Smooth muscle cell (in vitro differentiated cells): Measurements from ENCODE around the gene NDFIP1. TPM values are rescaled to one million over a fixed set of nuclear protein-coding genes. Genes with fewer than 3 reads are reported as not detected.
"Not testable (repeated sequence)": the region's sequence is repeated elsewhere in the genome, so short reads cannot be mapped to it uniquely, and the experiment has no call there.

Experiments used
- DNase-seq: peaks from one replicate; lab custom pipeline; 2025; ENCODE audit not compliant: unreplicated experiment; lab: John Stamatoyannopoulos, UW
- H2AFZ ChIP-seq: fragments of 200-600 bp; sonication (generic); 2 replicates; pipeline ENCODE4 v1.6.0; 2016; ENCODE audit warnings: antibody characterized with exemption, low read depth, mild to moderate bottlenecking
- H3F3A ChIP-seq: fragments of 200-600 bp; sonication (generic); 2 replicates; pipeline ENCODE4 v1.6.0; 2017; ENCODE audit warnings: antibody characterized with exemption, low read depth
- H3K27ac ChIP-seq: fragments of 200-600 bp; sonication (generic); 2 replicates; pipeline ENCODE4 v1.5.1; 2016; ENCODE audit warnings: low read depth, mild to moderate bottlenecking
- H3K27me3 ChIP-seq: fragments of 200-600 bp; sonication (generic); 2 replicates; pipeline ENCODE4 v1.6.1; 2016; ENCODE audit warnings: low read depth, mild to moderate bottlenecking
- H3K36me3 ChIP-seq: fragments of 200-600 bp; sonication (generic); 2 replicates; pipeline ENCODE4 v1.5.1; 2016; ENCODE audit warnings: low read depth
- H3K4me1 ChIP-seq: fragments of 200-600 bp; sonication (generic); 2 replicates; pipeline ENCODE4 v1.5.1; 2016; ENCODE audit warnings: low read depth
- H3K4me2 ChIP-seq: fragments of 200-600 bp; sonication (generic); 2 replicates; pipeline ENCODE4 v1.6.0; 2016; ENCODE audit warnings: mild to moderate bottlenecking
- H3K4me3 ChIP-seq: fragments of 200-600 bp; sonication (generic); 2 replicates; pipeline ENCODE4 v1.5.1; 2016; ENCODE audit warnings: mild to moderate bottlenecking
- H3K79me2 ChIP-seq: fragments of 200-600 bp; sonication (generic); 2 replicates; pipeline ENCODE4 v1.6.0; 2016; ENCODE audit warnings: low read depth, mild to moderate bottlenecking
- H3K9ac ChIP-seq: fragments of 200-600 bp; sonication (generic); 2 replicates; pipeline ENCODE4 v1.6.0; 2016; ENCODE audit warnings: low read depth
- H3K9me3 ChIP-seq: fragments of 200-600 bp; sonication (generic); replicated peaks from 2 replicates; pipeline ENCODE4 v1.5.1; 2016; ENCODE audit warnings: low read depth
- H4K20me1 ChIP-seq: fragments of 200-600 bp; sonication (generic); 2 replicates; pipeline ENCODE4 v1.6.0; 2016; ENCODE audit warnings: low read depth
- WGBS: methylation state at CpG from one replicate; pipeline ENCODE4 v1.1.7; 2016; ENCODE audit warnings: low lambda C conversion rate; 5-methylcytosine and 5-hydroxymethylcytosine counted together
- polyA plus RNA-seq: library from polyadenylated mRNA; unstranded; fragments of >200 nt; fragmentation: Nextera tagmentation; extraction: Ambion mirVana; gene quantifications from 2 replicates; pipeline ENCODE4 v1.2.1, GENCODE V29; 2016
- total RNA-seq: library from RNA; depleted of rRNA; stranded (reverse); fragments of >200 nt; gene quantifications from 2 replicates; pipeline ENCODE4 v1.2.3, GENCODE V29; 2014
- TF ChIP-seq, protein P1 (sequence below): fragments of 200-600 bp; sonication (generic); IDR thresholded peaks from 2 replicates; pipeline ENCODE4 v1.5.1; 2017; ENCODE audit warnings: borderline replicate concordance, mild to moderate bottlenecking, antibody characterized with exemption; ENCODE audit not compliant: insufficient read depth, poor library complexity, severe bottlenecking

NDFIP1 gene
- total and polyA plus RNA-seq, 2 experiments from 2014 or later: 44.5 to 71.6 TPM

DNA sequence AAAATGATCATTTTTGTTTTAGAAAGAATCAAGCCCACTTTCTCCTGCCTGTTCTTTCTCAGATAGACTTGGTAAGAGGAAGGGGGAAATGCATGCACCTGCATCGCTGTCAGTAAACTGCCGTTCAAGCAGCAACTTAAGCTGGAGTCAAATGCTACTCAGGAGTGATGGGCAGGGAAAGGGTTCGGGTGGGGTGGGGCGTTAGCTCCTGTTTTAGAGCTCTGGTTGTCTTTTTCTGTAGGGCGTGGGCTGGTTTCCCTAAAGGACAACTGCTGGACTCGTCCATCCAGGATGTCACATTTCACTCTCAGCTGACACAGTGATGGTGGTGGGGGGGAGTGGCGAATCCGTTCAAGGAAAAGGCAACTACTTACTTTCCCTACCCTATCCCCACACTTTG lies 75.0 kb downstream of the NDFIP1 start:
- Histone ChIP-seq H3K4me3 (no peak overlapping the region), H4K20me1 (no peaks in the 10 kb centered on the region), H3K79me2 (no peaks in the 10 kb centered on the region), H3K9ac (no peak overlapping the region), H3K27me3 (no peaks in the 10 kb centered on the region), H3F3A (peaks cover 16% of the 10 kb centered on the region), H3K27ac (no peak overlapping the region), H3K36me3 (no peaks in the 10 kb centered on the region), H3K9me3 (no peaks in the 10 kb centered on the region), H3K4me1 (peaks cover 19% of the 10 kb centered on the region), H2AFZ (no peak overlapping the region), H3K4me2 (no peak overlapping the region)
- TF ChIP-seq, protein P1, sequence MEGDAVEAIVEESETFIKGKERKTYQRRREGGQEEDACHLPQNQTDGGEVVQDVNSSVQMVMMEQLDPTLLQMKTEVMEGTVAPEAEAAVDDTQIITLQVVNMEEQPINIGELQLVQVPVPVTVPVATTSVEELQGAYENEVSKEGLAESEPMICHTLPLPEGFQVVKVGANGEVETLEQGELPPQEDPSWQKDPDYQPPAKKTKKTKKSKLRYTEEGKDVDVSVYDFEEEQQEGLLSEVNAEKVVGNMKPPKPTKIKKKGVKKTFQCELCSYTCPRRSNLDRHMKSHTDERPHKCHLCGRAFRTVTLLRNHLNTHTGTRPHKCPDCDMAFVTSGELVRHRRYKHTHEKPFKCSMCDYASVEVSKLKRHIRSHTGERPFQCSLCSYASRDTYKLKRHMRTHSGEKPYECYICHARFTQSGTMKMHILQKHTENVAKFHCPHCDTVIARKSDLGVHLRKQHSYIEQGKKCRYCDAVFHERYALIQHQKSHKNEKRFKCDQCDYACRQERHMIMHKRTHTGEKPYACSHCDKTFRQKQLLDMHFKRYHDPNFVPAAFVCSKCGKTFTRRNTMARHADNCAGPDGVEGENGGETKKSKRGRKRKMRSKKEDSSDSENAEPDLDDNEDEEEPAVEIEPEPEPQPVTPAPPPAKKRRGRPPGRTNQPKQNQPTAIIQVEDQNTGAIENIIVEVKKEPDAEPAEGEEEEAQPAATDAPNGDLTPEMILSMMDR: no peak
- 82% methylated on average over 8 of the region's 8 CpGs for WGBS
- DNase-seq: no peak

DNA sequence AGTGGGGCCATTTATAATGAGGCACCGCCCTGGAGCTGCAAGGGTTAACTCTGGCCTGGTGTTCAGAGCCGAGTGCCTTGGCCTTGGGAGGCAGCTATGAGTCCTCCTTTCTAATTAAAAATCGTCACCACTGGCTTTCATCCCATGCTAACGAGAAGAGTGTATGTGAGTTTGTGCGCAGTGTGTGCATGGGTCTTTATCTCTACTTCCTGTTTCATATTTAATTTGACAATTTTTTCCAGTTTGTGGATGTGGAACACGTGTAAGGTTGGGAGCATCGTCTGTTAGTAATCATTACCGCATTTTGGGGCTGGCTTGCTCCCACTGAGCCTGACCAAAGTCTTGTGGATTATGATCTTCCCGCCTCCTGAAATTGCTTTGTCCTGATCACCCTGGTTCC lies 76.4 kb downstream of the NDFIP1 start:
- H3K9ac ChIP-seq: no peak overlapping the region
- peaks cover 19% of the 10 kb centered on the region for H3K4me1 ChIP-seq
- peak overlapping the region; percentile 24 for H3K4me2 ChIP-seq
- H3K36me3 ChIP-seq: no peaks in the 10 kb centered on the region
- H4K20me1 ChIP-seq: no peaks in the 10 kb centered on the region
- H3F3A ChIP-seq: peaks cover 16% of the 10 kb centered on the region
- TF ChIP-seq, protein P1: no peak
- H3K27ac ChIP-seq: no peak overlapping the region
- H3K79me2 ChIP-seq: no peaks in the 10 kb centered on the region
- no peak overlapping the region for H3K4me3 ChIP-seq
- H3K9me3 ChIP-seq: no peaks in the 10 kb centered on the region
- H3K27me3 ChIP-seq: no peaks in the 10 kb centered on the region
- 35% methylated on average over 9 of the region's 9 CpGs for WGBS
- no peak for DNase-seq
- H2AFZ ChIP-seq: peak overlapping the region; percentile 28

DNA sequence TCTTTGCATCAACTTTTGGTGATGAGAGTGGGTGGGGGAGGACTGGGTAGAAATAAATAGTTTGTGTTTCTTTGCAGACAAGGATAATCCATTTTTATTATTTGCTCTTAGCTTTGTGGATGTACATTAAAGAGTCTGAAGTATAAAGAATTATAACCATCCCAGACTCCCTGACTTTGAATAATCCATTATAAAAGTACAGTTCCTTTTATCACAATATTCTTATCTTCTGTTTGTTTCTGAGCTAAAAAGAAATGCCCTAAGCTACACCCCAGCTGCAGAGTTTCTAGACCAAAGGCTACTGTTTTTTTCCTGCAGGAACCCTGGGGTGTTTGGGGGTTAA lies 77.9 kb downstream of the NDFIP1 start:
- Histone ChIP-seq H3K79me2 (no peaks in the 10 kb centered on the region), H3K27ac (no peak overlapping the region), H3K9me3 (no peaks in the 10 kb centered on the region), H3K36me3 (no peaks in the 10 kb centered on the region), H3K9ac (no peak overlapping the region), H4K20me1 (no peaks in the 10 kb centered on the region), H3K27me3 (no peaks in the 10 kb centered on the region), H3F3A (peaks cover 16% of the 10 kb centered on the region), H3K4me1 (peaks cover 19% of the 10 kb centered on the region), H3K4me3 (no peak overlapping the region), H3K4me2 (peak overlapping the region; percentile 66), H2AFZ (no peak overlapping the region)
- DNase-seq: no peak
- TF ChIP-seq, protein P1: no peak

DNA sequence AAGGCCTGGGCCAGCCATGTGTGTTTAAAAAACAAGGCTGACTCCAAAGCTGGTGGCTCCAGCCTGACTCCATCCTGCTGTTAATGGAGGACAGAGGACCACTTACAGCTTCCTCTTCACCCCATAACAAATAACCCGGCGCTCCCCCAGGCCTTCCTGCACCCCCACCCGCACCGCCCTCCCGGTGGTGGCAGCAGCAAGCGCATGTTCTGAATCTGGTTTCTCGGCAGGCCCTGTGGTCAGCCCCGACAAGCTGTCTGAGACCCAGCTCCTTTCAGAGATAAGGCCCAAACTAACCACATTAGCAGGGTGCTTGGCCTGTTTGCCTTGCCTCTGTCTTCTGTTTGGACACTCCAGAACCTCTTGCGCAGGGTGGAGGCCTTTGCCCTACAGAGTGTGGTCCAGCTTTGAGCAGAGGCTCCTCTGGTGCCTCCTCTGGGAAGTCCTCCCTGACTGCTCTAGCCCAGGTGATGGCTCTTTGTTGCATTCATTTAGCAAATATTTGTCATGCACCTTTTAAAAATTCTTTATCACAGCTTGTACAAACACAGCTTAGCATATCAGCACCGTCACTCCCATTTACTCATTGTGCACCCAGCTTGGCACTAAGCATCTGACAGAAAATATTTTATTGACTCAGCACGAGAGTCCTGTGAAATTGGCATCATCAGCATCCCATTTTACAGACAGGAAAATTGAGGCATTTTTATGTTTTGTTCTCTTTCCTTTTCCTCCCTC lies 78.4 kb downstream of the NDFIP1 start:
- no peak for DNase-seq
- no peak overlapping the region for H3K27ac ChIP-seq
- H3K79me2 ChIP-seq: no peaks in the 10 kb centered on the region
- H4K20me1 ChIP-seq: no peaks in the 10 kb centered on the region
- no peaks in the 10 kb centered on the region for H3K27me3 ChIP-seq
- no peak overlapping the region for H2AFZ ChIP-seq
- H3K9ac ChIP-seq: no peak overlapping the region
- peaks cover 19% of the 10 kb centered on the region for H3K4me1 ChIP-seq
- H3F3A ChIP-seq: peaks cover 16% of the 10 kb centered on the region
- H3K36me3 ChIP-seq: no peaks in the 10 kb centered on the region
- no peaks in the 10 kb centered on the region for H3K9me3 ChIP-seq
- WGBS: 12% methylated on average over 11 of the region's 11 CpGs
- H3K4me2 ChIP-seq: peak overlapping the region; percentile 66
- TF ChIP-seq, protein P1: no peak
- H3K4me3 ChIP-seq: no peak overlapping the region

DNA sequence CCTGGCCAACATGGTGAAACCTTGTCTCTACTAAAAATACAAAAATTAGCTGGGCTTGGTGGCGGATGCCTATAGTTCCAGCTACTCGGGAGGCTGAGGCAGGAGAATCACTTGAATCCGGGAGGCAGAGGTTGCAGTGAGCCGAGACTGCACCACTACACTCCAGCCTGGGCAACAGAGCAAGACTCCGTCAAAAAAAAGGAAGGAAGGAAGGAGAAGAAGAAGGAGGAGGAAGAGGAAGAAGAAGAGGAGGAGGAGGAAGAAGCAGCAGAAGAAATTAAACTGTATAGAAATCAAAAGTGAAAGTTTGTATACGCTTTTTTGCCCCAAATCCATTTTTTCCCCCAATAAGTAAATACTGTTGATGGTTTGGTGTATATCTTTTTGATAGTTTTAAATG lies 80.1 kb downstream of the NDFIP1 start:
- H3K27ac ChIP-seq, H3K9ac ChIP-seq, H3K36me3 ChIP-seq, H3K4me2 ChIP-seq, DNase-seq, H3K9me3 ChIP-seq, H3K79me2 ChIP-seq, H4K20me1 ChIP-seq, H3K4me3 ChIP-seq, H2AFZ ChIP-seq, H3K27me3 ChIP-seq: not testable (repeated sequence)
- Histone ChIP-seq H3F3A (peaks cover 16% of the 10 kb centered on the region), H3K4me1 (peaks cover 19% of the 10 kb centered on the region)
- WGBS: 97% methylated on average over 6 of the region's 6 CpGs
